ENCODE data around the gene ABLIM3.
A peak's percentile ranks its signal among the peaks of the same experiment; 100 is the strongest.

Gene ABLIM3

DNA sequence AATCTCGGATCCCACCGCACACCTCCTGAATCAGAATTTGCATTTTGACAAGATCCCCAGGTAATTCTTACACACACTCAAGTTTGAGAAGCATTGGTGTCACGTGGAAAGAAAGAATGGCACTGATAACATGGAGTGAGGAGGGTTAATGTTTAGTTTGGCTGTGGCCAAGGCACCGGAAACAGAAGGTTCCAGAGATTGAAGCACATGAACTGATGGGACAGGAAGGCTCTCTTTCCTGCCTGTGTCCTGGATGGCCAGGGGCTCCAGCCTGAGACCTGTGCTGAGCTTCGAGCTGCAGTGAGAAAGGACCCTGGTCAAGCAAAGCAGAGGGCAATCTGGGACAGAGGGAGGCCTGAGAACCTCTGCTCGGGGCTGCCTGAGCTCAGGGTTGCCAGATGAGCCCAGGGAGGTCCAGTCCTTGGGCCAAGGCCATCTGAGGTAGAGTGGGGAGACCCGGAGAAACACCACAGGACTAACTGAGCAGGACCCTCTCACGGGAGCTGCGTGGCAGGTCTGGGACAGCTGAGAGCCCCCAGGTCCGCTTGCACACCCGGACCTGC, 157.6 kb downstream of the ABLIM3 start:
- no peak overlapping the region for H3K4me3 ChIP-seq (ENCODE audit: low read length, poor library complexity, severe bottlenecking)
- no peaks in the 10 kb centered on the region for H3K36me3 ChIP-seq (ENCODE audit: insufficient read depth, low read length)
- TF ChIP-seq EZH2phosphoT487 (IDR thresholded peaks at IDR 0.05; ENCODE audit: borderline replicate concordance) = no peak
- TF ChIP-seq, protein P1, sequence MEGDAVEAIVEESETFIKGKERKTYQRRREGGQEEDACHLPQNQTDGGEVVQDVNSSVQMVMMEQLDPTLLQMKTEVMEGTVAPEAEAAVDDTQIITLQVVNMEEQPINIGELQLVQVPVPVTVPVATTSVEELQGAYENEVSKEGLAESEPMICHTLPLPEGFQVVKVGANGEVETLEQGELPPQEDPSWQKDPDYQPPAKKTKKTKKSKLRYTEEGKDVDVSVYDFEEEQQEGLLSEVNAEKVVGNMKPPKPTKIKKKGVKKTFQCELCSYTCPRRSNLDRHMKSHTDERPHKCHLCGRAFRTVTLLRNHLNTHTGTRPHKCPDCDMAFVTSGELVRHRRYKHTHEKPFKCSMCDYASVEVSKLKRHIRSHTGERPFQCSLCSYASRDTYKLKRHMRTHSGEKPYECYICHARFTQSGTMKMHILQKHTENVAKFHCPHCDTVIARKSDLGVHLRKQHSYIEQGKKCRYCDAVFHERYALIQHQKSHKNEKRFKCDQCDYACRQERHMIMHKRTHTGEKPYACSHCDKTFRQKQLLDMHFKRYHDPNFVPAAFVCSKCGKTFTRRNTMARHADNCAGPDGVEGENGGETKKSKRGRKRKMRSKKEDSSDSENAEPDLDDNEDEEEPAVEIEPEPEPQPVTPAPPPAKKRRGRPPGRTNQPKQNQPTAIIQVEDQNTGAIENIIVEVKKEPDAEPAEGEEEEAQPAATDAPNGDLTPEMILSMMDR (conservative IDR thresholded peaks at IDR 0.05; ENCODE audit: low read length) = no peak

DNA sequence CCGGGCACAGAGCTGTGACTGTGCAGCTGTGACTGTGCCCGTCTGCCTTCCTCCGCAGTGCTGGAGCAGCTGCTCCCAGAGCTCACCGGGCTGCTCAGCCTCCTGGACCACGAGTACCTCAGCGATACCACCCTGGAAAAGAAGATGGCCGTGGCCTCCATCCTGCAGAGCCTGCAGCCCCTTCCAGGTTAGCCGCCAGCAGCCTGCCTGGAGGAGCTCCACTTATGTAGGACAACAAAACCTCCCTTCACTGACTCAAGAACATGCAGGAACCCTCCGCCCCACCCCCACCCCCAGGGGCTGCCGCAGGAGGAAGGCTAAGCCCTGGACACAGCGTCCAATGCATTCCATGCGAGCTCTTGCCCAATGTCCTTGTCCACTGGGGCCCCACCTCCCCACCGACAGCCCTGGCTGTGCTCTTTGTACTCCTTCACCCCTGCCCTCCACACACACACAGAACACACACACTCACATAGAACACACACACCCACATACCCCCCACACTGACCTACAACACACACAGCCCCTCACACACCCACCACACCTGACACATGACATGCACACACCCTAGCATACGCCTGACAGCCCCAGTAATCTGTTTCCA, 158.3 kb downstream of the ABLIM3 start:
- H4K20me1 ChIP-seq (ENCODE audit: insufficient read depth, low read length, poor library complexity, severe bottlenecking) = no peaks in the 10 kb centered on the region
- no peaks in the 10 kb centered on the region for H3K9me2 ChIP-seq (replicated peaks; ENCODE audit: low read depth, low read length)
- H3K9me3 ChIP-seq (ENCODE audit: insufficient read depth, low read depth, low read length) = no peaks in the 10 kb centered on the region
- no peaks in the 10 kb centered on the region for H3K27me3 ChIP-seq (ENCODE audit: insufficient read depth, low read length, poor library complexity, severe bottlenecking)
- H3F3A ChIP-seq (ENCODE audit: low read depth) = no peaks in the 10 kb centered on the region
- H3K9ac ChIP-seq (ENCODE audit: low read depth, low read length, poor library complexity, severe bottlenecking) = no peak overlapping the region
- H3K36me3 ChIP-seq (ENCODE audit: insufficient read depth, low read length) = no peaks in the 10 kb centered on the region
- H3K4me2 ChIP-seq (ENCODE audit: low read depth, low read length, poor library complexity, severe bottlenecking) = no peak overlapping the region
- no peaks in the 10 kb centered on the region for H3K79me2 ChIP-seq (ENCODE audit: insufficient read depth, low read length)
- no peak for TF ChIP-seq EZH2phosphoT487 (IDR thresholded peaks at IDR 0.05; ENCODE audit: borderline replicate concordance)
- TF ChIP-seq, protein P1 (conservative IDR thresholded peaks at IDR 0.05; ENCODE audit: low read length) = no peak
- H2AFZ ChIP-seq (ENCODE audit: low read length) = no peak overlapping the region
- H3K4me1 ChIP-seq (ENCODE audit: insufficient read depth, low read length, poor library complexity, severe bottlenecking) = peaks cover 25% of the 10 kb centered on the region
- H3K4me3 ChIP-seq (ENCODE audit: low read length, poor library complexity, severe bottlenecking) = no peak overlapping the region

More for the DNA sequence above, 157.6 kb downstream of the ABLIM3 start:
- no peaks in the 10 kb centered on the region for H3F3A ChIP-seq (ENCODE audit: low read depth)
- H3K4me1 ChIP-seq (ENCODE audit: insufficient read depth, low read length, poor library complexity, severe bottlenecking) = peaks cover 26% of the 10 kb centered on the region
- no peaks in the 10 kb centered on the region for H3K9me3 ChIP-seq (ENCODE audit: insufficient read depth, low read depth, low read length)
- no peaks in the 10 kb centered on the region for H3K27me3 ChIP-seq (ENCODE audit: insufficient read depth, low read length, poor library complexity, severe bottlenecking)
- H3K9ac ChIP-seq (ENCODE audit: low read depth, low read length, poor library complexity, severe bottlenecking) = no peak overlapping the region
- H4K20me1 ChIP-seq (ENCODE audit: insufficient read depth, low read length, poor library complexity, severe bottlenecking) = no peaks in the 10 kb centered on the region
- no peaks in the 10 kb centered on the region for H3K79me2 ChIP-seq (ENCODE audit: insufficient read depth, low read length)
- H3K4me2 ChIP-seq (ENCODE audit: low read depth, low read length, poor library complexity, severe bottlenecking) = peak overlapping the region; percentile 2
- no peaks in the 10 kb centered on the region for H3K9me2 ChIP-seq (replicated peaks; ENCODE audit: low read depth, low read length)
- H2AFZ ChIP-seq (ENCODE audit: low read length) = no peak overlapping the region

DNA sequence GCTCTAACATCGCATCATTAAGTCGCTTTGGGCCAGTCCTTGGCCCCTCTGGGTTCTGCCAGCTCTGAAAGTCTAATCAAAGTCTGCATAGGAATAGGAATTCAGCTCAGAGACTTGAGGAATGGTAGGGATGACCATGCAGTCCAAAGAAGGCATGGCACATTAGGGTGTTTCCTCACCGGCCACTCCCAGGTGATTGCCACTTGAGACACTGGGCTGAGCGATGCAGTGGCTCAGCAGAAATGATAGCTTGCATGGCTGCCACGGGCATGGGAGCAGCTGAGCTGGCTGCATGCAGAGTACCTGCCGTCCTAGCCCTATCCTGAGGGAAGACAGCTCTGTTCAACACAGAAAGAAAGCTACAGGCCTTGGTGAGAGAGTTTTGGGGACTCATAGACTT, 159.1 kb downstream of the ABLIM3 start:
- Histone ChIP-seq H3K27me3 (ENCODE audit: insufficient read depth, low read length, poor library complexity, severe bottlenecking) (no peaks in the 10 kb centered on the region), H3K4me2 (ENCODE audit: low read depth, low read length, poor library complexity, severe bottlenecking) (no peak overlapping the region), H3K9me2 (replicated peaks; ENCODE audit: low read depth, low read length) (no peaks in the 10 kb centered on the region), H4K20me1 (ENCODE audit: insufficient read depth, low read length, poor library complexity, severe bottlenecking) (no peaks in the 10 kb centered on the region), H3K36me3 (ENCODE audit: insufficient read depth, low read length) (no peaks in the 10 kb centered on the region), H2AFZ (ENCODE audit: low read length) (no peak overlapping the region), H3K9ac (ENCODE audit: low read depth, low read length, poor library complexity, severe bottlenecking) (no peak overlapping the region), H3K4me3 (ENCODE audit: low read length, poor library complexity, severe bottlenecking) (no peak overlapping the region), H3F3A (ENCODE audit: low read depth) (no peaks in the 10 kb centered on the region), H3K4me1 (ENCODE audit: insufficient read depth, low read length, poor library complexity, severe bottlenecking) (peaks cover 16% of the 10 kb centered on the region), H3K9me3 (ENCODE audit: insufficient read depth, low read depth, low read length) (no peaks in the 10 kb centered on the region), H3K79me2 (ENCODE audit: insufficient read depth, low read length) (no peaks in the 10 kb centered on the region)
- TF ChIP-seq, protein P1 (conservative IDR thresholded peaks at IDR 0.05; ENCODE audit: low read length) = no peak
- no peak for TF ChIP-seq EZH2phosphoT487 (IDR thresholded peaks at IDR 0.05; ENCODE audit: borderline replicate concordance)
